H9 (cell line): Measurements from ENCODE around the gene APOA4. TPM values are rescaled to one million over a fixed set of nuclear protein-coding genes. Genes with fewer than 3 reads are reported as not detected.

Experiments used
- DNase-seq: peaks from one replicate; pipeline ENCODE4 v3.0.0-alpha.2; 2017
- H2AFZ ChIP-seq: one replicate; pipeline ENCODE4 v1.6.1; 2013; ENCODE audit warnings: mild to moderate bottlenecking, low read length, control low read depth, moderate library complexity
- H2AK5ac ChIP-seq: 2 replicates; pipeline ENCODE4 v1.6.1; 2013; ENCODE audit warnings: low read length, control low read depth, mixed read lengths; ENCODE audit not compliant: insufficient read length
- H2BK120ac ChIP-seq: one replicate; pipeline ENCODE4 v1.6.1; 2013; ENCODE audit warnings: low read depth, mild to moderate bottlenecking, low read length, control low read depth, inconsistent platforms; ENCODE audit not compliant: poor library complexity, severe bottlenecking
- H2BK12ac ChIP-seq: 2 replicates; pipeline ENCODE4 v1.6.1; 2013; ENCODE audit warnings: low read length, control low read depth, mixed read lengths, low read depth; ENCODE audit not compliant: insufficient read length
- H2BK15ac ChIP-seq: 2 replicates; pipeline ENCODE4 v1.6.1; 2013; ENCODE audit warnings: low read depth, low read length, control low read depth
- H2BK20ac ChIP-seq: one replicate; pipeline ENCODE4 v1.6.1; 2013; ENCODE audit warnings: low read depth, mild to moderate bottlenecking, low read length, control low read depth, inconsistent platforms; ENCODE audit not compliant: poor library complexity, severe bottlenecking
- H2BK5ac ChIP-seq: 2 replicates; pipeline ENCODE4 v1.6.1; 2013; ENCODE audit warnings: low read length, control low read depth, mixed read lengths; ENCODE audit not compliant: insufficient read length
- H3K14ac ChIP-seq: 2 replicates; pipeline ENCODE4 v1.6.1; 2013; ENCODE audit warnings: low read length, control low read depth; ENCODE audit not compliant: insufficient read depth
- H3K18ac ChIP-seq: 2 replicates; pipeline ENCODE4 v1.6.1; 2013; ENCODE audit warnings: low read depth, mild to moderate bottlenecking, mixed read lengths, low read length, control low read depth; ENCODE audit not compliant: insufficient read length
- H3K23ac ChIP-seq: 2 replicates; pipeline ENCODE4 v1.6.1; 2013; ENCODE audit warnings: low read length, control low read depth, mixed read lengths, low read depth; ENCODE audit not compliant: insufficient read length
- H3K23me2 ChIP-seq: 2 replicates; pipeline ENCODE4 v1.6.1; 2013; ENCODE audit warnings: low read depth, mild to moderate bottlenecking, mixed read lengths, low read length, control low read depth; ENCODE audit not compliant: insufficient read length, poor library complexity, severe bottlenecking
- H3K27ac ChIP-seq: 2 replicates; pipeline ENCODE4 v1.5.1; 2013; ENCODE audit warnings: low read length, control low read depth, mixed read lengths, low read depth; ENCODE audit not compliant: insufficient read length
- H3K27me3 ChIP-seq: 2 replicates; pipeline ENCODE4 v1.6.1; 2013; ENCODE audit warnings: low read length, control low read depth, inconsistent platforms; ENCODE audit not compliant: insufficient read depth
- H3K4ac ChIP-seq: 2 replicates; pipeline ENCODE4 v1.6.1; 2013; ENCODE audit warnings: low read depth, mild to moderate bottlenecking, control low read depth, inconsistent platforms, low read length, moderate library complexity
- H3K4me1 ChIP-seq: 2 replicates; pipeline ENCODE4 v1.6.1; 2013; ENCODE audit warnings: low read length, control low read depth, inconsistent platforms; ENCODE audit not compliant: insufficient read depth
- H3K4me2 ChIP-seq: 2 replicates; pipeline ENCODE4 v1.6.1; 2013; ENCODE audit warnings: low read length, control low read depth, mixed read lengths; ENCODE audit not compliant: insufficient read length, insufficient read depth
- H3K56ac ChIP-seq: 2 replicates; pipeline ENCODE4 v1.6.1; 2013; ENCODE audit warnings: low read depth, mild to moderate bottlenecking, mixed read lengths, low read length, control low read depth; ENCODE audit not compliant: insufficient read length
- H3K79me1 ChIP-seq: 2 replicates; pipeline ENCODE4 v1.6.1; 2013; ENCODE audit warnings: low read depth, mild to moderate bottlenecking, moderate library complexity, low read length, control low read depth, inconsistent platforms; ENCODE audit not compliant: insufficient read depth, poor library complexity, severe bottlenecking
- H3K79me2 ChIP-seq: 2 replicates; pipeline ENCODE4 v1.6.1; 2013; ENCODE audit warnings: low read length, control low read depth, inconsistent platforms; ENCODE audit not compliant: insufficient read depth
- H3K9ac ChIP-seq: 2 replicates; pipeline ENCODE4 v1.6.1; 2013; ENCODE audit warnings: low read length, control low read depth, mixed read lengths; ENCODE audit not compliant: insufficient read length; ENCODE audit errors: extremely low read depth
- H3K9me3 ChIP-seq: one replicate; pipeline ENCODE4 v1.6.1; 2013; ENCODE audit warnings: low read depth, low read length, inconsistent platforms; ENCODE audit not compliant: control insufficient read depth
- H3T11ph ChIP-seq: one replicate; pipeline ENCODE4 v1.6.1; 2013; ENCODE audit warnings: mild to moderate bottlenecking, low read length, control low read depth, inconsistent platforms
- H4K20me1 ChIP-seq: one replicate; pipeline ENCODE4 v1.6.1; 2013; ENCODE audit not compliant: control insufficient read depth, insufficient read length, insufficient read depth
- H4K5ac ChIP-seq: 2 replicates; pipeline ENCODE4 v1.6.1; 2013; ENCODE audit warnings: low read depth, mild to moderate bottlenecking, mixed read lengths, low read length, control low read depth; ENCODE audit not compliant: insufficient read length
- H4K8ac ChIP-seq: replicated peaks from 2 replicates; pipeline ENCODE4 v1.6.1; 2013; ENCODE audit warnings: low read length, control low read depth, mixed read lengths, low read depth; ENCODE audit not compliant: insufficient read length
- H4K91ac ChIP-seq: 2 replicates; pipeline ENCODE4 v1.6.1; 2013; ENCODE audit warnings: low read depth, mild to moderate bottlenecking, moderate library complexity, mixed read lengths, low read length, control low read depth; ENCODE audit not compliant: insufficient read length
- H3K27ac Mint-ChIP-seq, 3 experiments: 2 replicates in 2 of 3; 3 replicates in 1 of 3; pipeline ENCODE4 v1.8.0; 2020 to 2021; ENCODE audit warnings: mixed read lengths in 3 of 3, mild to moderate bottlenecking in 1 of 3, moderate library complexity in 1 of 3
- H3K27me3 Mint-ChIP-seq: 2 replicates; pipeline ENCODE4 v1.8.0; 2021; ENCODE audit warnings: low read depth, mild to moderate bottlenecking, moderate library complexity, mixed read lengths
- H3K36me3 Mint-ChIP-seq, 3 experiments: 2 replicates in 2 of 3; 3 replicates in 1 of 3; pipeline ENCODE4 v1.8.0; 2020 to 2021; ENCODE audit warnings: low read depth in 3 of 3, mixed read lengths in 3 of 3; ENCODE audit not compliant: insufficient read depth in 1 of 3
- H3K4me1 Mint-ChIP-seq, 2 experiments: 2 replicates each; pipeline ENCODE4 v1.8.0; 2020; ENCODE audit warnings: mixed read lengths in 2 of 2
- H3K4me3 Mint-ChIP-seq, 2 experiments: 2 replicates in 1 of 2; 3 replicates in 1 of 2; pipeline ENCODE4 v1.8.0; 2020 to 2021; ENCODE audit warnings: mild to moderate bottlenecking in 2 of 2, mixed read lengths in 2 of 2, moderate library complexity in 1 of 2
- H3K9me3 Mint-ChIP-seq, 2 experiments: 2 replicates in 1 of 2; 3 replicates in 1 of 2; pipeline ENCODE4 v1.8.0; 2020; ENCODE audit warnings: mild to moderate bottlenecking in 2 of 2, mixed read lengths in 2 of 2, moderate library complexity in 1 of 2
- CTCF ChIP-seq: fragments of 200-600 bp; sonication (generic); conservative IDR thresholded peaks from 3 replicates; pipeline ENCODE4 v1.8.0; 2021; ENCODE audit warnings: antibody characterized with exemption, mild to moderate bottlenecking
- WGBS: extraction: QIAGEN DNeasy Blood & Tissue Kit; methylation state at CpG from one replicate; pipeline ENCODE4 v1.1.7; 2013; ENCODE audit warnings: missing lambda C conversion rate, low lambda C conversion rate, mixed read lengths; ENCODE audit not compliant: insufficient read length; ENCODE audit errors: extremely low coverage; 5-methylcytosine and 5-hydroxymethylcytosine counted together
- total RNA-seq: library from RNA; stranded (reverse); gene quantifications from 2 replicates; pipeline ENCODE4 v1.2.1, GENCODE V29; 2021

APOA4 gene
- total RNA-seq, 1 experiment from 2014 or later: not detected

- no peaks in the 10 kb centered on the region for H3K27me3 ChIP-seq
- no peak overlapping the region for H3T11ph ChIP-seq
- WGBS: no CpG with 5 or more reads among the region's 17 CpGs
- no peaks in the 10 kb centered on the region for H4K20me1 ChIP-seq
- H4K8ac ChIP-seq: no peak overlapping the region
- H3K56ac ChIP-seq: no peak overlapping the region
- H2BK120ac ChIP-seq: no peak overlapping the region
- no peaks in the 10 kb centered on the region for H3K4me1 ChIP-seq
- H3K9me3 ChIP-seq: no peaks in the 10 kb centered on the region
- H3K23me2 ChIP-seq: peaks cover 2% of the 10 kb centered on the region
- no peak overlapping the region for H2BK15ac ChIP-seq
- no peak overlapping the region for H3K23ac ChIP-seq
- H2AFZ ChIP-seq: no peak overlapping the region
- no peak for TF ChIP-seq CTCF
- no peaks in the 10 kb centered on the region for H3K79me1 ChIP-seq
- H3K79me2 ChIP-seq: no peaks in the 10 kb centered on the region
- H2BK12ac ChIP-seq: no peak overlapping the region
- no peak for DNase-seq
- Mint-ChIP-seq H3K9me3 (peaks cover 3 to 5% of the 10 kb centered on the region in 2 experiments; a peak in 3 of 5 replicates), H3K27ac (no peak overlapping the region), H3K4me3 (no peak overlapping the region), H3K36me3 (no peaks in the 10 kb centered on the region), H3K4me1 (peaks cover 6 to 12% of the 10 kb centered on the region in 2 experiments), H3K27me3 (peaks cover 30% of the 10 kb centered on the region)
- no peak overlapping the region for H2BK20ac ChIP-seq
- H3K4ac ChIP-seq: no peak overlapping the region
- no peak overlapping the region for H3K9ac ChIP-seq
- no peak overlapping the region for H3K27ac ChIP-seq
- H2BK5ac ChIP-seq: no peak overlapping the region
- no peak overlapping the region for H4K91ac ChIP-seq
- no peak overlapping the region for H3K4me2 ChIP-seq
- H4K5ac ChIP-seq: no peak overlapping the region
- no peak overlapping the region for H3K18ac ChIP-seq
- H2AK5ac ChIP-seq: no peak overlapping the region
- H3K14ac ChIP-seq: no peak overlapping the region
Measured at GRCh38 chr11:116830184-116830912, 7.2 kb upstream of the APOA4 start.
